A549 (cell line): ENCODE results near the gene NEK8.

Experiments used
- EHMT2 ChIP-seq: fragments of 200-600 bp; sonication (generic); IDR thresholded peaks from 2 replicates; pipeline ENCODE4 v1.6.1; 2016; ENCODE audit warnings: antibody characterized with exemption, low read depth, mild to moderate bottlenecking, moderate library complexity
- MYC ChIP-seq: IDR thresholded peaks from 2 replicates; pipeline ENCODE4 v1.6.1; 2012; ENCODE audit warnings: mild to moderate bottlenecking, inconsistent platforms, low read length, improper control_type of control experiment, borderline replicate concordance
- POLR2A ChIP-seq: IDR thresholded peaks from 2 replicates; pipeline ENCODE4 v1.6.1; 2012; ENCODE audit warnings: mild to moderate bottlenecking, low read length
- POLR2AphosphoS2 ChIP-seq: conservative IDR thresholded peaks from 2 replicates; pipeline ENCODE4 v1.6.1; 2012; ENCODE audit warnings: low read length, improper control_type of control experiment, inconsistent platforms
- TP53 ChIP-seq: fragments of 250-450 bp; sonication (Bioruptor Pico); IDR thresholded peaks from 2 replicates; pipeline ENCODE4 v1.5.0; 2021; ENCODE audit warnings: mild to moderate bottlenecking, moderate library complexity
- TF ChIP-seq, protein P1 (sequence below): fragments of >200 bp; sonication (Bioruptor Twin); formaldehyde crosslinking; IDR thresholded peaks from 3 replicates; pipeline ENCODE4 v1.5.1; 2016
- TF ChIP-seq, protein P2 (sequence below): IDR thresholded peaks from 2 replicates; pipeline ENCODE4 v1.6.1; 2012; ENCODE audit warnings: low read depth, borderline replicate concordance

DNA sequence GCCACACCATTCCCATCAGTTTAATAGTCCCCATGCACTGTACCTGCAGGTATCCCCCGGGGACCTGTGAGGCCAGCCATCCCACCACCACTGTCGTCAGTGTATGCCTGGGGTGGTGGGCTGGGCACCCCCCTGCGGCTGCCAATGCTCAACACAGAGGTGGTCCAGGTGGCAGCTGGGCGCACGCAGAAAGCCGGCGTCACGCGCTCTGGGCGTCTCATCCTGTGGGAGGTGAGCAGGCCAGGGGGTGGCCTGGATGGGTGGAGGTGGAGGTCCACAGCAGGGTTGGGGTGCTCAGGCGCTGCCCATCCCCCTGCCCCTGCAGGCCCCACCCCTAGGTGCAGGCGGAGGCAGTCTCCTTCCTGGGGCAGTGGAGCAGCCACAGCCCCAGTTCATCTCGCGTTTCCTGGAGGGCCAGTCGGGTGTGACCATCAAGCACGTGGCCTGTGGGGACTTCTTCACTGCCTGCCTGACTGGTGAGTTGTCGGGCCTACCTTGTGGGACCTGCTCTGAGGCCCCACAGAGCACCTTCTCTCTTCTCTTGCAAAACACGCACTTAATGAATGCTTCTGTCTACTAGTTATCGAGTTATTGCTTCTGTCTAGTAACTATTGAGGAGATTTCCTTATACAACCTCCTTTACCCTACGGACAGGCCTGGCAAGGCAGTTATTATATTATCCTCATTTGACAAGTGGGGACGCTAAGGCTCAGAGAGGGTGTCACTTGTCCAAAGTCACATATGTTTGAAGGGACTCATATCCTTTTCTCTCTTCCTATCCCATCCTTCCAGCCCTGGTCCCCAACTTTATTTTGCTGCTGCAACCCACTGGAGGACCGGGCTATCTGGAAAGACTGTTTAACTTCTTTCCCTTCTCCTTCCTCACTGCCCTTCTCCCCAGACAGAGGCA, 9.4 kb downstream of the NEK8 start:
- no peak for TF ChIP-seq TP53 (CRISPR knock-in tag)
- TF ChIP-seq, protein P1, sequence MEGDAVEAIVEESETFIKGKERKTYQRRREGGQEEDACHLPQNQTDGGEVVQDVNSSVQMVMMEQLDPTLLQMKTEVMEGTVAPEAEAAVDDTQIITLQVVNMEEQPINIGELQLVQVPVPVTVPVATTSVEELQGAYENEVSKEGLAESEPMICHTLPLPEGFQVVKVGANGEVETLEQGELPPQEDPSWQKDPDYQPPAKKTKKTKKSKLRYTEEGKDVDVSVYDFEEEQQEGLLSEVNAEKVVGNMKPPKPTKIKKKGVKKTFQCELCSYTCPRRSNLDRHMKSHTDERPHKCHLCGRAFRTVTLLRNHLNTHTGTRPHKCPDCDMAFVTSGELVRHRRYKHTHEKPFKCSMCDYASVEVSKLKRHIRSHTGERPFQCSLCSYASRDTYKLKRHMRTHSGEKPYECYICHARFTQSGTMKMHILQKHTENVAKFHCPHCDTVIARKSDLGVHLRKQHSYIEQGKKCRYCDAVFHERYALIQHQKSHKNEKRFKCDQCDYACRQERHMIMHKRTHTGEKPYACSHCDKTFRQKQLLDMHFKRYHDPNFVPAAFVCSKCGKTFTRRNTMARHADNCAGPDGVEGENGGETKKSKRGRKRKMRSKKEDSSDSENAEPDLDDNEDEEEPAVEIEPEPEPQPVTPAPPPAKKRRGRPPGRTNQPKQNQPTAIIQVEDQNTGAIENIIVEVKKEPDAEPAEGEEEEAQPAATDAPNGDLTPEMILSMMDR = no peak
- TF ChIP-seq, protein P2, sequence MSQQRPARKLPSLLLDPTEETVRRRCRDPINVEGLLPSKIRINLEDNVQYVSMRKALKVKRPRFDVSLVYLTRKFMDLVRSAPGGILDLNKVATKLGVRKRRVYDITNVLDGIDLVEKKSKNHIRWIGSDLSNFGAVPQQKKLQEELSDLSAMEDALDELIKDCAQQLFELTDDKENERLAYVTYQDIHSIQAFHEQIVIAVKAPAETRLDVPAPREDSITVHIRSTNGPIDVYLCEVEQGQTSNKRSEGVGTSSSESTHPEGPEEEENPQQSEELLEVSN = no peak
- no peak for TF ChIP-seq MYC
- no peak for TF ChIP-seq EHMT2
- no peak for TF ChIP-seq POLR2A
- TF ChIP-seq POLR2AphosphoS2 = no peak
